K562 (cell line): ENCODE data around the gene GLMN. TPM values are rescaled to one million over a fixed set of nuclear protein-coding genes. Genes with fewer than 3 reads are reported as not detected.

Experiments used
- ATAC-seq: fragments of 200-7000 bp; cut with Tn5 transposase; 3 replicates; pipeline ENCODE4 v1.9.1; 2020; ENCODE audit warnings: moderate library complexity
- BruUV-seq: library from RNA; stranded (reverse); fragments of 400-500 nt; replicated peaks from 2 replicates; lab custom pipeline; 2021; lab: Mats Ljungman, UMichigan
- CTCF ChIA-PET: fragments of 300-600 bp; formaldehyde crosslinking; extraction: SDS; loops from one replicate; lab custom pipeline; 2021; ENCODE audit warnings: low intra/inter-chr PET ratio; lab: Yijun Ruan, JAX
- POLR2A ChIA-PET: fragments of 300-600, 350-650 bp; sonication (Branson Sonifier 250); formaldehyde crosslinking; extraction: SDS; loops from one replicate; lab custom pipeline; 2021; ENCODE audit warnings: antibody characterized with exemption, inconsistent platforms; lab: Yijun Ruan, JAX
- DNase-seq, 4 experiments: peaks; one replicate each; pipeline versions ENCODE4 v3.0.0 to v3.0.0-alpha.2; 2011 to 2018; ENCODE audit warnings: low spot score in 3 of 4, mixed read lengths in 3 of 4; ENCODE audit errors: extremely low read depth in 1 of 4
- FAIRE-seq: peaks from 2 replicates; lab custom pipeline; 2011; peaks lifted over from hg19 to GRCh38; lab: Jason Lieb, UNC
- H2AFZ ChIP-seq: 2 replicates; pipeline ENCODE4 v1.6.0; 2011; ENCODE audit warnings: low read depth, low read length, control low read depth, inconsistent platforms
- H3K27ac ChIP-seq: fragments of 200-600 bp; 3 replicates; pipeline ENCODE4 v1.8.0; 2011; ENCODE audit warnings: low read depth, mild to moderate bottlenecking, control low read depth, inconsistent platforms, low read length, moderate library complexity, mixed read lengths; ENCODE audit errors: extremely low read depth
- H3K27me3 ChIP-seq, 2 experiments: fragments of 300-600 bp in 1 of 2; 2 replicates in 1 of 2; 3 replicates in 1 of 2; pipeline versions ENCODE4 v1.6.0 to v1.8.0; 2011; ENCODE audit warnings: inconsistent platforms in 2 of 2, low read length in 2 of 2, mild to moderate bottlenecking in 1 of 2, mixed read lengths in 1 of 2, moderate library complexity in 1 of 2; ENCODE audit not compliant: control insufficient read depth in 2 of 2, insufficient read depth in 2 of 2
- H3K36me3 ChIP-seq: fragments of 300-600 bp; 3 replicates; pipeline ENCODE4 v1.8.0; 2011; ENCODE audit warnings: mild to moderate bottlenecking, low read length, inconsistent platforms; ENCODE audit not compliant: control insufficient read depth, insufficient read depth
- H3K4me1 ChIP-seq, 2 experiments: fragments of 200-600 bp in 1 of 2; replicated peaks in 1 of 2; 2 replicates in 1 of 2; 3 replicates in 1 of 2; pipeline versions ENCODE4 v1.5.1 to v1.8.0; 2011; ENCODE audit warnings: inconsistent platforms in 2 of 2, low read length in 2 of 2, mild to moderate bottlenecking in 1 of 2, mixed read lengths in 1 of 2, moderate library complexity in 1 of 2; ENCODE audit not compliant: control insufficient read depth in 2 of 2, insufficient read depth in 2 of 2
- H3K4me2 ChIP-seq: 2 replicates; pipeline ENCODE4 v1.6.1; 2011; ENCODE audit warnings: low read length, control low read depth, inconsistent platforms, mixed read lengths; ENCODE audit not compliant: insufficient read depth
- H3K4me3 ChIP-seq: fragments of 200-600 bp; sonication (generic), shearing (Covaris generic); 2 replicates; pipeline ENCODE4 v1.5.1; 2016; ENCODE audit warnings: control low read depth, inconsistent platforms
- H3K79me2 ChIP-seq: fragments of 200-600 bp; 3 replicates; pipeline ENCODE4 v1.8.0; 2011; ENCODE audit warnings: low read length, inconsistent platforms; ENCODE audit not compliant: control insufficient read depth, insufficient read depth
- H3K9ac ChIP-seq, 2 experiments: 2 replicates each; pipeline versions ENCODE4 v1.6.0 to v1.6.1; 2011; ENCODE audit warnings: low read depth in 2 of 2, low read length in 2 of 2, control low read depth in 1 of 2, inconsistent platforms in 1 of 2, mild to moderate bottlenecking in 1 of 2, mixed read lengths in 1 of 2; ENCODE audit not compliant: insufficient read depth in 1 of 2
- H3K9me1 ChIP-seq: one replicate; pipeline ENCODE4 v1.6.0; 2011; ENCODE audit warnings: inconsistent platforms, mild to moderate bottlenecking, low read length, moderate library complexity; ENCODE audit not compliant: control insufficient read depth, insufficient read depth
- H3K9me3 ChIP-seq: replicated peaks from 2 replicates; pipeline ENCODE4 v1.5.1; 2011; ENCODE audit warnings: low read depth, low read length, inconsistent platforms; ENCODE audit not compliant: control insufficient read depth, insufficient read depth
- H4K20me1 ChIP-seq: replicated peaks from 2 replicates; pipeline ENCODE4 v1.6.1; 2011; ENCODE audit warnings: low read length, inconsistent platforms, mixed read lengths; ENCODE audit not compliant: control insufficient read depth, insufficient read depth
- E4F1 ChIP-seq: fragments of 250-450 bp; sonication (Bioruptor Pico); IDR thresholded peaks from 2 replicates; pipeline ENCODE4 v1.5.0; 2021; ENCODE audit warnings: mild to moderate bottlenecking, borderline replicate concordance
- IFI16 ChIP-seq: fragments of 250-450 bp; sonication (Bioruptor Pico); IDR thresholded peaks from 2 replicates; pipeline ENCODE4 v2.1.2; 2022; ENCODE audit warnings: mild to moderate bottlenecking, inconsistent platforms
- NFYB ChIP-seq: IDR thresholded peaks from 2 replicates; pipeline ENCODE4 v1.6.1; 2011; ENCODE audit warnings: mild to moderate bottlenecking, moderate library complexity; ENCODE audit not compliant: insufficient read length; ENCODE audit errors: extremely low read depth
- RFX1 ChIP-seq: fragments of 450-650 bp; IDR thresholded peaks from 2 replicates; pipeline ENCODE4 v1.6.1; 2016; ENCODE audit warnings: mild to moderate bottlenecking, moderate library complexity
- SMARCA4 ChIP-seq: fragments of 450-650 bp; IDR thresholded peaks from 2 replicates; pipeline ENCODE4 v1.6.1; 2016
- STAT5B ChIP-seq: fragments of 250-450 bp; sonication (Bioruptor Pico); IDR thresholded peaks from 2 replicates; pipeline ENCODE4 v1.8.0; 2021; ENCODE audit warnings: mild to moderate bottlenecking, inconsistent platforms
- TFAM ChIP-seq: fragments of 250-450 bp; sonication (Bioruptor Pico); conservative IDR thresholded peaks from 2 replicates; pipeline ENCODE4 v1.5.0; 2021; ENCODE audit warnings: mild to moderate bottlenecking, moderate library complexity
- ZNF140 ChIP-seq: fragments of 250-450 bp; sonication (Bioruptor Pico); IDR thresholded peaks from 2 replicates; pipeline ENCODE4 v1.8.0; 2021; ENCODE audit warnings: moderate library complexity, mild to moderate bottlenecking, inconsistent platforms
- in situ Hi-C: fragments of 300-500 bp; cut with MboI; formaldehyde crosslinking; loops from 4 replicates; pipeline ENCODE4 v1.15.0; 2018; ENCODE audit warnings: inconsistent platforms, mixed read lengths
- intact Hi-C: fragments of 100-400 bp; cut with micrococcal nuclease; formaldehyde crosslinking; loops from 2 replicates; pipeline ENCODE4 v1.14.2; 2022
- polyA plus RNA-seq, 8 experiments: library from polyadenylated mRNA; depleted of rRNA in 4 of 8; stranded (reverse) in 5 of 8; unstranded in 3 of 8; fragments of >200 nt; fragmentation: Nextera tagmentation in 2 of 8; fragmentation: Illumina TruSeq in 1 of 8; extraction: Ambion mirVana in 2 of 8; extraction: Trizol in 1 of 8; gene quantifications; 2 replicates each; pipeline versions ENCODE4 v1.2.1 to v1.2.3, GENCODE V29; 2011 to 2014; ENCODE audit warnings: inconsistent platforms in 1 of 8, missing spikeins in 1 of 8
- total RNA-seq, 7 experiments: library from RNA; depleted of rRNA in 6 of 7; stranded (reverse); fragments of >200 nt in 6 of 7; fragmentation: Illumina TruSeq in 2 of 7; extraction: Trizol in 2 of 7; gene quantifications; 2 replicates each; pipeline versions ENCODE4 v1.2.1 to v1.2.3, GENCODE V29; 2011 to 2021; ENCODE audit warnings: low replicate concordance in 1 of 7
- TF ChIP-seq, protein P1 (sequence below): IDR thresholded peaks from 3 replicates; pipeline ENCODE4 v1.6.1; 2011; ENCODE audit warnings: borderline replicate concordance, mild to moderate bottlenecking; ENCODE audit not compliant: insufficient read length, insufficient read depth
- TF ChIP-seq, protein P2 (sequence below): fragments of 450-650 bp; formaldehyde crosslinking; IDR thresholded peaks from 2 replicates; pipeline ENCODE4 v1.4.0; 2020; ENCODE audit warnings: mild to moderate bottlenecking, mixed read lengths
- TF ChIP-seq, protein P3 (sequence below): fragments of 450-650 bp; IDR thresholded peaks from 2 replicates; pipeline ENCODE4 v1.6.1; 2016; ENCODE audit warnings: mild to moderate bottlenecking
- TF ChIP-seq, protein P4 (sequence below): sonication (generic); formaldehyde crosslinking; IDR thresholded peaks from 2 replicates; pipeline ENCODE4 v1.8.1; 2022; ENCODE audit warnings: missing genetic modification reagents

GLMN gene
- total and polyA plus RNA-seq, 9 of the 15 experiments (the other 6 are each of a cell fraction or from before 2014, with no cell fraction given), result 13.0 to 24.8 (median 19.0) TPM

DNA sequence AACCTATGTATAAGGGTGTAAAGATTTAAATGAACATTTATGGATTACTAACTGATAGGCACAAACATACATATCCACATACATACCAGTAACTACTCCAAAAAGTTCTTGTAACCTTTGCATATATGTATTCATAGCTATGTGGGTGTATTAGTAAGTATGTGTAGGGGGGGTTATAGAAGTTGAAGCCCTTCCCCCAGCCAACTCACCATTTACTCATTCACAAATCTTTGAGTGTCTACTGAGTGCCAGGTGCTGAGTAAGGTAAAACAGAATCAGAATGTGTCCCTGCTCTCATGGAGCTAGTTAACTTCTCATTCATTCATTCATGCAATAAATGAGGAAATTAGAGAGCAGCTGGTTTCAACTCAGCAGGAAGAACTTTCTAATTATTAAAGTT, 79.8 kb downstream of the GLMN start:
- intact Hi-C loops (no loop called here), in situ Hi-C loops (no loop called here)
- no peak overlapping the region for H3K4me2 ChIP-seq
- no peaks in the 10 kb centered on the region for H3K9me3 ChIP-seq
- ATAC-seq (no peak), FAIRE-seq (no peak), DNase-seq (no peak)
- H3K36me3 ChIP-seq, result no peaks in the 10 kb centered on the region
- no peak overlapping the region for H3K9ac ChIP-seq
- ChIA-PET POLR2A (interaction anchor here (0.9 kb wide), 1 partner anchor 12 kb away, joined by 3 read pairs; no protein-coding TSS in a partner anchor), CTCF (no interaction called here)
- H3K27me3 ChIP-seq, result peaks cover 0 to 5% of the 10 kb centered on the region in 2 experiments; a peak in 1 of 5 replicates
- H3K9me1 ChIP-seq, result no peaks in the 10 kb centered on the region
- H3K79me2 ChIP-seq, result no peaks in the 10 kb centered on the region
- H3K4me3 ChIP-seq, result no peak overlapping the region
- TF ChIP-seq NFYB (no peak), TFAM (no peak), SMARCA4 (no peak), RFX1 (no peak), IFI16 (CRISPR knock-in tag) (no peak), STAT5B (CRISPR knock-in tag) (no peak), ZNF140 (CRISPR knock-in tag) (no peak), E4F1 (CRISPR knock-in tag) (no peak)
- TF ChIP-seq, protein P1, sequence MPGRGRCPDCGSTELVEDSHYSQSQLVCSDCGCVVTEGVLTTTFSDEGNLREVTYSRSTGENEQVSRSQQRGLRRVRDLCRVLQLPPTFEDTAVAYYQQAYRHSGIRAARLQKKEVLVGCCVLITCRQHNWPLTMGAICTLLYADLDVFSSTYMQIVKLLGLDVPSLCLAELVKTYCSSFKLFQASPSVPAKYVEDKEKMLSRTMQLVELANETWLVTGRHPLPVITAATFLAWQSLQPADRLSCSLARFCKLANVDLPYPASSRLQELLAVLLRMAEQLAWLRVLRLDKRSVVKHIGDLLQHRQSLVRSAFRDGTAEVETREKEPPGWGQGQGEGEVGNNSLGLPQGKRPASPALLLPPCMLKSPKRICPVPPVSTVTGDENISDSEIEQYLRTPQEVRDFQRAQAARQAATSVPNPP, result no peak
- TF ChIP-seq, protein P2, sequence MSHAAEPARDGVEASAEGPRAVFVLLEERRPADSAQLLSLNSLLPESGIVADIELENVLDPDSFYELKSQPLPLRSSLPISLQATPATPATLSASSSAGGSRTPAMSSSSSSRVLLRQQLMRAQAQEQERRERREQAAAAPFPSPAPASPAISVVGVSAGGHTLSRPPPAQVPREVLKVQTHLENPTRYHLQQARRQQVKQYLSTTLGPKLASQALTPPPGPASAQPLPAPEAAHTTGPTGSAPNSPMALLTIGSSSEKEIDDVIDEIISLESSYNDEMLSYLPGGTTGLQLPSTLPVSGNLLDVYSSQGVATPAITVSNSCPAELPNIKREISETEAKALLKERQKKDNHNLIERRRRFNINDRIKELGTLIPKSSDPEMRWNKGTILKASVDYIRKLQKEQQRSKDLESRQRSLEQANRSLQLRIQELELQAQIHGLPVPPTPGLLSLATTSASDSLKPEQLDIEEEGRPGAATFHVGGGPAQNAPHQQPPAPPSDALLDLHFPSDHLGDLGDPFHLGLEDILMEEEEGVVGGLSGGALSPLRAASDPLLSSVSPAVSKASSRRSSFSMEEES (CRISPR knock-in tag), result no peak
- TF ChIP-seq, protein P3, sequence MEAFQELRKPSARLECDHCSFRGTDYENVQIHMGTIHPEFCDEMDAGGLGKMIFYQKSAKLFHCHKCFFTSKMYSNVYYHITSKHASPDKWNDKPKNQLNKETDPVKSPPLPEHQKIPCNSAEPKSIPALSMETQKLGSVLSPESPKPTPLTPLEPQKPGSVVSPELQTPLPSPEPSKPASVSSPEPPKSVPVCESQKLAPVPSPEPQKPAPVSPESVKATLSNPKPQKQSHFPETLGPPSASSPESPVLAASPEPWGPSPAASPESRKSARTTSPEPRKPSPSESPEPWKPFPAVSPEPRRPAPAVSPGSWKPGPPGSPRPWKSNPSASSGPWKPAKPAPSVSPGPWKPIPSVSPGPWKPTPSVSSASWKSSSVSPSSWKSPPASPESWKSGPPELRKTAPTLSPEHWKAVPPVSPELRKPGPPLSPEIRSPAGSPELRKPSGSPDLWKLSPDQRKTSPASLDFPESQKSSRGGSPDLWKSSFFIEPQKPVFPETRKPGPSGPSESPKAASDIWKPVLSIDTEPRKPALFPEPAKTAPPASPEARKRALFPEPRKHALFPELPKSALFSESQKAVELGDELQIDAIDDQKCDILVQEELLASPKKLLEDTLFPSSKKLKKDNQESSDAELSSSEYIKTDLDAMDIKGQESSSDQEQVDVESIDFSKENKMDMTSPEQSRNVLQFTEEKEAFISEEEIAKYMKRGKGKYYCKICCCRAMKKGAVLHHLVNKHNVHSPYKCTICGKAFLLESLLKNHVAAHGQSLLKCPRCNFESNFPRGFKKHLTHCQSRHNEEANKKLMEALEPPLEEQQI, result no peak
- TF ChIP-seq, protein P4, sequence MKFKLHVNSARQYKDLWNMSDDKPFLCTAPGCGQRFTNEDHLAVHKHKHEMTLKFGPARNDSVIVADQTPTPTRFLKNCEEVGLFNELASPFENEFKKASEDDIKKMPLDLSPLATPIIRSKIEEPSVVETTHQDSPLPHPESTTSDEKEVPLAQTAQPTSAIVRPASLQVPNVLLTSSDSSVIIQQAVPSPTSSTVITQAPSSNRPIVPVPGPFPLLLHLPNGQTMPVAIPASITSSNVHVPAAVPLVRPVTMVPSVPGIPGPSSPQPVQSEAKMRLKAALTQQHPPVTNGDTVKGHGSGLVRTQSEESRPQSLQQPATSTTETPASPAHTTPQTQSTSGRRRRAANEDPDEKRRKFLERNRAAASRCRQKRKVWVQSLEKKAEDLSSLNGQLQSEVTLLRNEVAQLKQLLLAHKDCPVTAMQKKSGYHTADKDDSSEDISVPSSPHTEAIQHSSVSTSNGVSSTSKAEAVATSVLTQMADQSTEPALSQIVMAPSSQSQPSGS (CRISPR knock-in tag), result no peak
- BruUV-seq, result no TSS peak
- no peaks in the 10 kb centered on the region for H4K20me1 ChIP-seq
- H2AFZ ChIP-seq, result no peak overlapping the region
- no peaks in the 10 kb centered on the region for H3K4me1 ChIP-seq
- H3K27ac ChIP-seq, result no peak overlapping the region
